ENCODE measurements around the gene ABCG1. TPM values are rescaled to one million over a fixed set of nuclear protein-coding genes. Genes with fewer than 3 reads are reported as not detected.

ABCG1 gene
- total RNA-seq, 1 donor = 33.0 TPM

GRCh38 chr21:42319376-42319775, 100.4 kb downstream of the ABCG1 start:
- Histone ChIP-seq H3K4me1 (ENCODE audit: insufficient read depth, low read length) (peaks cover 21% of the 10 kb centered on the region), H3K4me3 (ENCODE audit: low read length) (no peak overlapping the region), H3K27me3 (ENCODE audit: insufficient read depth, low read length) (no peaks in the 10 kb centered on the region), H3K9me3 (ENCODE audit: low read depth, low read length) (no peaks in the 10 kb centered on the region)

- Histone ChIP-seq H3K9me3 (ENCODE audit: low read depth, low read length) (no peaks in the 10 kb centered on the region), H3K4me3 (ENCODE audit: low read length) (no peak overlapping the region), H3K4me1 (ENCODE audit: insufficient read depth, low read length) (peaks cover 21% of the 10 kb centered on the region), H3K27me3 (ENCODE audit: insufficient read depth, low read length) (no peaks in the 10 kb centered on the region)
Observed at GRCh38 chr21:42319851-42320572, 101.1 kb downstream of the ABCG1 start.

- Histone ChIP-seq H3K4me3 (ENCODE audit: low read length) (no peak overlapping the region), H3K27me3 (ENCODE audit: insufficient read depth, low read length) (no peaks in the 10 kb centered on the region), H3K9me3 (ENCODE audit: low read depth, low read length) (no peaks in the 10 kb centered on the region), H3K4me1 (ENCODE audit: insufficient read depth, low read length) (peaks cover 21% of the 10 kb centered on the region)
Observed at GRCh38 chr21:42320791-42321190, 101.9 kb downstream of the ABCG1 start.

GRCh38 chr21:42321231-42321630, 102.3 kb downstream of the ABCG1 start:
- Histone ChIP-seq H3K4me3 (ENCODE audit: low read length) (no peak overlapping the region), H3K9me3 (ENCODE audit: low read depth, low read length) (no peaks in the 10 kb centered on the region), H3K27me3 (ENCODE audit: insufficient read depth, low read length) (no peaks in the 10 kb centered on the region), H3K4me1 (ENCODE audit: insufficient read depth, low read length) (peaks cover 21% of the 10 kb centered on the region)

GRCh38 chr21:42321845-42322244, 102.9 kb downstream of the ABCG1 start:
- Histone ChIP-seq H3K9me3 (ENCODE audit: low read depth, low read length) (no peaks in the 10 kb centered on the region), H3K27me3 (ENCODE audit: insufficient read depth, low read length) (no peaks in the 10 kb centered on the region), H3K4me3 (ENCODE audit: low read length) (no peak overlapping the region), H3K4me1 (ENCODE audit: insufficient read depth, low read length) (peaks cover 21% of the 10 kb centered on the region)

GRCh38 chr21:42324896-42325295, 106.0 kb downstream of the ABCG1 start:
- Histone ChIP-seq H3K27me3 (ENCODE audit: insufficient read depth, low read length) (no peaks in the 10 kb centered on the region), H3K9me3 (ENCODE audit: low read depth, low read length) (no peaks in the 10 kb centered on the region), H3K4me3 (ENCODE audit: low read length) (no peak overlapping the region), H3K4me1 (ENCODE audit: insufficient read depth, low read length) (peaks cover 5% of the 10 kb centered on the region)

- H3K9me3 ChIP-seq (ENCODE audit: low read depth, low read length) = no peaks in the 10 kb centered on the region
- H3K27me3 ChIP-seq (ENCODE audit: insufficient read depth, low read length) = no peaks in the 10 kb centered on the region
- no peaks in the 10 kb centered on the region for H3K4me1 ChIP-seq (ENCODE audit: insufficient read depth, low read length)
- no peak overlapping the region for H3K4me3 ChIP-seq (ENCODE audit: low read length)
Observed at GRCh38 chr21:42330380-42331371, 111.7 kb downstream of the ABCG1 start.

GRCh38 chr21:42331660-42332059, 112.7 kb downstream of the ABCG1 start:
- H3K9me3 ChIP-seq (ENCODE audit: low read depth, low read length) = no peaks in the 10 kb centered on the region
- no peaks in the 10 kb centered on the region for H3K27me3 ChIP-seq (ENCODE audit: insufficient read depth, low read length)

GRCh38 chr21:42332557-42333317, 113.8 kb downstream of the ABCG1 start:
- no peaks in the 10 kb centered on the region for H3K27me3 ChIP-seq (ENCODE audit: insufficient read depth, low read length)
- H3K4me3 ChIP-seq (ENCODE audit: low read length) = no peak overlapping the region

More at GRCh38 chr21:42331660-42332059, 112.7 kb downstream of the ABCG1 start:
- H3K4me1 ChIP-seq (ENCODE audit: insufficient read depth, low read length) = no peaks in the 10 kb centered on the region
- H3K4me3 ChIP-seq (ENCODE audit: low read length) = no peak overlapping the region

GRCh38 chr21:42336054-42336453, 117.1 kb downstream of the ABCG1 start:
- peaks cover 10% of the 10 kb centered on the region for H3K4me1 ChIP-seq (ENCODE audit: insufficient read depth, low read length)

More at GRCh38 chr21:42332557-42333317, 113.8 kb downstream of the ABCG1 start:
- Histone ChIP-seq H3K9me3 (ENCODE audit: low read depth, low read length) (no peaks in the 10 kb centered on the region), H3K4me1 (ENCODE audit: insufficient read depth, low read length) (peaks cover 1% of the 10 kb centered on the region)

GRCh38 chr21:42337276-42337675, 118.3 kb downstream of the ABCG1 start:
- Histone ChIP-seq H3K9me3 (ENCODE audit: low read depth, low read length) (no peaks in the 10 kb centered on the region), H3K27me3 (ENCODE audit: insufficient read depth, low read length) (no peaks in the 10 kb centered on the region), H3K4me1 (ENCODE audit: insufficient read depth, low read length) (peaks cover 10% of the 10 kb centered on the region), H3K4me3 (ENCODE audit: low read length) (no peak overlapping the region)

More at GRCh38 chr21:42336054-42336453, 117.1 kb downstream of the ABCG1 start:
- Histone ChIP-seq H3K27me3 (ENCODE audit: insufficient read depth, low read length) (no peaks in the 10 kb centered on the region), H3K9me3 (ENCODE audit: low read depth, low read length) (no peaks in the 10 kb centered on the region), H3K4me3 (ENCODE audit: low read length) (no peak overlapping the region)

GRCh38 chr21:42337830-42338728, 119.1 kb downstream of the ABCG1 start:
- H3K9me3 ChIP-seq (ENCODE audit: low read depth, low read length) = no peaks in the 10 kb centered on the region
- peaks cover 10% of the 10 kb centered on the region for H3K4me1 ChIP-seq (ENCODE audit: insufficient read depth, low read length)
- H3K4me3 ChIP-seq (ENCODE audit: low read length) = no peak overlapping the region

GRCh38 chr21:42338729-42339715, 120.1 kb downstream of the ABCG1 start:
- no peaks in the 10 kb centered on the region for H3K9me3 ChIP-seq (ENCODE audit: low read depth, low read length)
- H3K27me3 ChIP-seq (ENCODE audit: insufficient read depth, low read length) = no peaks in the 10 kb centered on the region
- H3K4me3 ChIP-seq (ENCODE audit: low read length) = no peak overlapping the region
- H3K4me1 ChIP-seq (ENCODE audit: insufficient read depth, low read length) = peaks cover 10% of the 10 kb centered on the region

More at GRCh38 chr21:42337830-42338728, 119.1 kb downstream of the ABCG1 start:
- H3K27me3 ChIP-seq (ENCODE audit: insufficient read depth, low read length) = no peaks in the 10 kb centered on the region

All from mononuclear cell (primary cell).